ENCODE results near the gene SARNP.

DNA sequence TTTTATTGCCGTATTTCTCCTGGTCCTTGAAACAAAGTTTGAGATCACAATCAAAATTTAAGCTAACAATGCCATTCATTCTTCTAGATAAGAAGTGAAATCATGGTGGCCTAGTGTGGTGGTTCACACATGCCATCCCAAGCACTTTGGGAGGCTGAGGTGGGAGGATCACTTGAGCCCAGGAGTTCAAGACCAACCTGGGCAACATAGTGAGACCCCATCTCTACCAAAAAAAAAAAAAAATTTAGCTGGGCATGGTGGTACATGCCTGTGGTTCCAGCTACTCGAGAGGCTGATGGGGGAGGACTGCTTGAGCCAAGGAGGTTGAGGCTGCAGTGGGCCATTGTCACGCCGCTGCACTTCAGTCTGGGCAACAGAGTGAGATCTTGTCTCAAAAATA is 50.4 kb downstream of the SARNP start:
- TF ChIP-seq POLR2A (IDR thresholded peaks at IDR 0.05; ENCODE audit: low read length) (no peak), GATA1 (IDR thresholded peaks at IDR 0.05; ENCODE audit: low read depth, low read length) (no peak)
